DND-41 (cell line): ENCODE data around the gene PIGC.

Experiments used
- ATAC-seq: fragments of 200-7000 bp; cut with Tn5 transposase; 3 replicates; pipeline ENCODE4 v1.9.1; 2021; ENCODE audit warnings: low read depth; ENCODE audit not compliant: insufficient read depth
- DNase-seq: peaks from one replicate; pipeline ENCODE4 v3.0.0-alpha.2; 2020
- H2AFZ ChIP-seq: 2 replicates; pipeline ENCODE4 v1.6.0; 2012; ENCODE audit warnings: low read depth, low read length
- H3K27ac ChIP-seq: 2 replicates; pipeline ENCODE4 v1.5.1; 2012; ENCODE audit warnings: low read length, inconsistent platforms
- H3K27me3 ChIP-seq: fragments of 200-600 bp; sonication (generic); 2 replicates; pipeline ENCODE4 v1.6.0; 2012; ENCODE audit warnings: low read length, mild to moderate bottlenecking, inconsistent platforms; ENCODE audit not compliant: insufficient read depth, poor library complexity
- H3K36me3 ChIP-seq: 2 replicates; pipeline ENCODE4 v1.5.1; 2012; ENCODE audit warnings: low read length, inconsistent platforms; ENCODE audit not compliant: insufficient read depth
- H3K4me1 ChIP-seq: 2 replicates; pipeline ENCODE4 v1.5.1; 2012; ENCODE audit warnings: mild to moderate bottlenecking, low read length; ENCODE audit not compliant: insufficient read depth
- H3K4me2 ChIP-seq: 2 replicates; pipeline ENCODE4 v1.6.0; 2012; ENCODE audit warnings: mild to moderate bottlenecking, moderate library complexity, low read length, inconsistent platforms; ENCODE audit not compliant: insufficient read depth
- H3K4me3 ChIP-seq, 2 experiments: fragments of 200-600 bp in 1 of 2; shearing (Covaris generic) in 1 of 2; 2 replicates each; pipeline ENCODE4 v1.5.1; 2012 to 2016; ENCODE audit warnings: inconsistent platforms in 2 of 2, low read length in 2 of 2, mild to moderate bottlenecking in 2 of 2, low read depth in 1 of 2, moderate library complexity in 1 of 2
- H3K79me2 ChIP-seq: 2 replicates; pipeline ENCODE4 v1.6.0; 2012; ENCODE audit warnings: low read length, inconsistent platforms; ENCODE audit not compliant: insufficient read depth
- H3K9ac ChIP-seq: 2 replicates; pipeline ENCODE4 v1.6.0; 2012; ENCODE audit warnings: low read depth, mild to moderate bottlenecking, inconsistent platforms, low read length, moderate library complexity
- H3K9me3 ChIP-seq: 2 replicates; pipeline ENCODE4 v1.5.1; 2012; ENCODE audit warnings: low read length, moderate library complexity, mild to moderate bottlenecking, inconsistent platforms; ENCODE audit not compliant: insufficient read depth, severe bottlenecking
- H4K20me1 ChIP-seq: 2 replicates; pipeline ENCODE4 v1.6.0; 2012; ENCODE audit warnings: low read length; ENCODE audit not compliant: insufficient read depth
- EZH2 ChIP-seq: IDR thresholded peaks from 3 replicates; pipeline ENCODE4 v1.6.1; 2012; ENCODE audit warnings: borderline replicate concordance, low read depth, mild to moderate bottlenecking, moderate library complexity, low read length, inconsistent platforms; ENCODE audit not compliant: severe bottlenecking
- TF ChIP-seq, protein P1 (sequence below): IDR thresholded peaks from 2 replicates; pipeline ENCODE4 v1.5.1; 2012; ENCODE audit warnings: borderline replicate concordance, low read length, moderate library complexity, mild to moderate bottlenecking; ENCODE audit not compliant: poor library complexity, severe bottlenecking; ENCODE audit errors: extremely low read depth

PIGC gene

DNA sequence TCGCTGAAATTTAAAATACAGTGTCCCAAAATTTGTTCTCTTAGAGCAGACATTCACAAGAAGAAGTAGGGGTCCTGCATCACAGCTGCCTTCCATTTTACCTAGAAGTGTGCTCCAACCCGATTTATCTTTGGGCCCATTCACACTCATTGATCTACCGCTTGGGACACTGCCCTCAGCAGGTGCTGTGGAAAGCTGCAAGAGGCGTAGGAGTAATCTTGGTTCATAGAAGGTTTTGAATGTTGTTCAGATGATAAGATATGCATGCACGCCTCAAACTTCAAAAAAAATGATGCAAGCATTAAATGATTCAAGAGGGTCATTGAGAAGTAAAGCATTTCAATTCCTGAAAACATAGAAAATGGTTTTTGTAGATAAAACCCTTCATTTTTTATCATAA lies 42.0 kb downstream of the PIGC start:
- TF ChIP-seq, protein P1, sequence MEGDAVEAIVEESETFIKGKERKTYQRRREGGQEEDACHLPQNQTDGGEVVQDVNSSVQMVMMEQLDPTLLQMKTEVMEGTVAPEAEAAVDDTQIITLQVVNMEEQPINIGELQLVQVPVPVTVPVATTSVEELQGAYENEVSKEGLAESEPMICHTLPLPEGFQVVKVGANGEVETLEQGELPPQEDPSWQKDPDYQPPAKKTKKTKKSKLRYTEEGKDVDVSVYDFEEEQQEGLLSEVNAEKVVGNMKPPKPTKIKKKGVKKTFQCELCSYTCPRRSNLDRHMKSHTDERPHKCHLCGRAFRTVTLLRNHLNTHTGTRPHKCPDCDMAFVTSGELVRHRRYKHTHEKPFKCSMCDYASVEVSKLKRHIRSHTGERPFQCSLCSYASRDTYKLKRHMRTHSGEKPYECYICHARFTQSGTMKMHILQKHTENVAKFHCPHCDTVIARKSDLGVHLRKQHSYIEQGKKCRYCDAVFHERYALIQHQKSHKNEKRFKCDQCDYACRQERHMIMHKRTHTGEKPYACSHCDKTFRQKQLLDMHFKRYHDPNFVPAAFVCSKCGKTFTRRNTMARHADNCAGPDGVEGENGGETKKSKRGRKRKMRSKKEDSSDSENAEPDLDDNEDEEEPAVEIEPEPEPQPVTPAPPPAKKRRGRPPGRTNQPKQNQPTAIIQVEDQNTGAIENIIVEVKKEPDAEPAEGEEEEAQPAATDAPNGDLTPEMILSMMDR = peak; percentile 37
- TF ChIP-seq EZH2 = no peak
- H3K4me2 ChIP-seq = no peak overlapping the region
- H3K79me2 ChIP-seq = no peaks in the 10 kb centered on the region
- DNase-seq (no peak), ATAC-seq (no peak)
- H3K36me3 ChIP-seq = no peaks in the 10 kb centered on the region
- H3K9ac ChIP-seq = no peak overlapping the region
- no peaks in the 10 kb centered on the region for H3K9me3 ChIP-seq
- H3K27ac ChIP-seq = no peak overlapping the region
- no peak overlapping the region for H2AFZ ChIP-seq
- H3K4me3 ChIP-seq = no peak overlapping the region
- H4K20me1 ChIP-seq = no peaks in the 10 kb centered on the region
- H3K4me1 ChIP-seq = no peaks in the 10 kb centered on the region
- no peaks in the 10 kb centered on the region for H3K27me3 ChIP-seq

DNA sequence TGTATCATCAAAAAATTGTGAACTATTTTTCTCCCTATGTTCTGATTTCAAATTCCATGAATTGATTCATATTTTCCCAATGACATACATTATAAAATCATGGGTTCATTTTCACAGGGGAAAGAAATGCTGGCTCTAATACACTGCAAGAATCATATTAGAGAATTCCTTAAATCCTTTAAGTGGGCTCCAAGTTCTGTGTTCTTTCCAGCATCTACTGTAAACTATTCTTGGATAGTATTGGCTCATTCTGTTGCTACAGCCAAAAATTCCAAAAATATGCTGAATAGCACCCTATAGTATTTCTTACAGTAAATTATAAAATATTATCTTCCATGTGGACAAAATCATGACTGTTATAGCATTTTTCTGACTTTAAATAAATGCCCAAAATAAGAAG lies 42.4 kb downstream of the PIGC start:
- Histone ChIP-seq H3K36me3 (no peaks in the 10 kb centered on the region), H3K27me3 (no peaks in the 10 kb centered on the region), H2AFZ (no peak overlapping the region), H3K4me1 (no peaks in the 10 kb centered on the region), H3K9ac (no peak overlapping the region), H3K79me2 (no peaks in the 10 kb centered on the region), H3K4me3 (no peak overlapping the region), H3K9me3 (no peaks in the 10 kb centered on the region), H3K27ac (no peak overlapping the region), H4K20me1 (no peaks in the 10 kb centered on the region), H3K4me2 (no peak overlapping the region)
- ATAC-seq (no peak), DNase-seq (no peak)
- no peak for TF ChIP-seq EZH2
- TF ChIP-seq, protein P1 = no peak

DNA sequence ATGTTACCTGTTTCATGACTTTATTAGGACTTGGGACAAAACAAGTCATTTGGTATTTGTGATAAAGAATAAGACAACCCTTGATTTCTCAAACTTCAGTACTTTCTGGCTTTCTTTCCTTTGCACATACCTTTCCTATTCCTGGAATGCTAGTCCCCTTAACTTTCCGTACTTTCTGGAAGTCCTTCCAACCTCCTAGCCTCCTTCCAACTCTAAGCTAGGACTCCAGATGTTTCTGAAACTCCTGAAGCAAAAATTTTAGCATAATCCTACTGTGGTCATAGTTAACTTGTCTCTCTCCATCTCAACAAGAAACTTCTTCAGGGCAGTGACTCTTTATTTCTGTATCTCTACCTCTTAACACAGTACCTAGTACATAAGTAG lies 43.2 kb downstream of the PIGC start:
- H2AFZ ChIP-seq = no peak overlapping the region
- no peak overlapping the region for H3K27ac ChIP-seq
- no peak for ATAC-seq
- no peak for DNase-seq
- no peak overlapping the region for H3K4me3 ChIP-seq
- no peaks in the 10 kb centered on the region for H4K20me1 ChIP-seq
- H3K9ac ChIP-seq = no peak overlapping the region
- no peaks in the 10 kb centered on the region for H3K9me3 ChIP-seq
- H3K27me3 ChIP-seq = no peaks in the 10 kb centered on the region
- TF ChIP-seq, protein P1 = no peak
- no peak for TF ChIP-seq EZH2
- no peak overlapping the region for H3K4me2 ChIP-seq
- no peaks in the 10 kb centered on the region for H3K36me3 ChIP-seq
- H3K79me2 ChIP-seq = no peaks in the 10 kb centered on the region
- H3K4me1 ChIP-seq = no peaks in the 10 kb centered on the region

DNA sequence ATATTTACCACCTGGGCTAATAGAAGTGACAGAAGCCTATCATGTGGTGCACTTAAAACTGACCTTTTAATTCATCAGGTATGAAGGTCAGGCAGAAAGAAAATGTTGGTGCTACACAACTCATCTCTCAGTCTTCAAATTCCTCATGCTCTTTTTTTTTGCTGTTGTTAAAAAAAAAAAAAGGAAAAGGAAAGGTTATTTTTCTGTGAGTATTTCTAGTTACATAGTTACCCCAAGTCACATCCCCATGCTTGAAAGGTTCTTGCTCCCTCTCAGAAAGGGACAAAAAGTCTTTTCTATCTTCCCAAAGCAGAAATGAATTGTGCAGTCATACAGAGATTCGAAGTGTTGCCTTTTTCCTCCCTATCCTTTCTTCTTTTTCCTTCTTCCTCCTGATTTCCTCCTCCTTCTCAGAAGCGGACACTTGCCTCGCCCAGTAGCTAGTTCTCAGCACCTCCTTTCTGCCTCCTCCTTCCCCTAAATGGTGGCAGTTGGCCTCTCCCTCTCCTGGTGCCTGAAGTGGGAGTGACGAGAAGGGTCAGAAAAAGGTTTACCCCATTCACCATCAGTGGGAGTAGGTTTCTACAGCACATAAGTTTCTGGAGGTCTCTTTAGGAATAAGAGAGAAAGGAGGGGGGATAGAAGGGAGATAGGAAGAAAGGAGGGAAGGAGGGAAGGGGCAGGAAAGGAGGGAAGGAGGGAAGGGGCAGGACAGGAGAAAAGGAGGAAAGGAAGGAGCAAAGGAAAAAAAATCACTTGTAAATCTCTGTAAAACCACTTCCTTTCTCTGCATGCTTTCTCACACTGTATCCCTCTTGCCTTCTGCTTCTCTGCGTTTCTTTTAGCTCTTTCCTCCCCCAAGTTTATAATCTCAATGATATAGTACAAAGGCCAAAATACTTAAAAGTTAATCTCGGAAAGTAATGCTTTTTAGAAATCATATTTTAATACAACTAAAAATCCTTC lies 43.8 kb downstream of the PIGC start:
- DNase-seq (no peak), ATAC-seq (no peak)
- no peak overlapping the region for H3K4me3 ChIP-seq
- H3K36me3 ChIP-seq = no peaks in the 10 kb centered on the region
- no peak overlapping the region for H3K9ac ChIP-seq
- no peak overlapping the region for H3K27ac ChIP-seq
- no peaks in the 10 kb centered on the region for H3K79me2 ChIP-seq
- H3K9me3 ChIP-seq = no peaks in the 10 kb centered on the region
- H3K4me1 ChIP-seq = no peaks in the 10 kb centered on the region
- H3K4me2 ChIP-seq = no peak overlapping the region
- no peaks in the 10 kb centered on the region for H4K20me1 ChIP-seq
- no peak for TF ChIP-seq EZH2
- TF ChIP-seq, protein P1 = no peak
- H3K27me3 ChIP-seq = no peaks in the 10 kb centered on the region
- no peak overlapping the region for H2AFZ ChIP-seq
